K562 (cell line): ENCODE results near the gene CDH6. TPM values are rescaled to one million over a fixed set of nuclear protein-coding genes. Genes with fewer than 3 reads are reported as not detected.

Experiments
- ATAC-seq: fragments of 200-7000 bp; cut with Tn5 transposase; 3 replicates; pipeline ENCODE4 v1.9.1; 2020; ENCODE audit warnings: moderate library complexity
- BruUV-seq: library from RNA; stranded (reverse); fragments of 400-500 nt; replicated peaks from 2 replicates; lab custom pipeline; 2021; lab: Mats Ljungman, UMichigan
- CTCF ChIA-PET: fragments of 300-600 bp; formaldehyde crosslinking; extraction: SDS; loops from one replicate; lab custom pipeline; 2021; ENCODE audit warnings: low intra/inter-chr PET ratio; lab: Yijun Ruan, JAX
- POLR2A ChIA-PET: fragments of 300-600, 350-650 bp; sonication (Branson Sonifier 250); formaldehyde crosslinking; extraction: SDS; loops from one replicate; lab custom pipeline; 2021; ENCODE audit warnings: antibody characterized with exemption, inconsistent platforms; lab: Yijun Ruan, JAX
- DNase-seq, 4 experiments: peaks; one replicate each; pipeline versions ENCODE4 v3.0.0 to v3.0.0-alpha.2; 2011 to 2018; ENCODE audit warnings: low spot score in 3 of 4, mixed read lengths in 3 of 4; ENCODE audit errors: extremely low read depth in 1 of 4
- FAIRE-seq: peaks from 2 replicates; lab custom pipeline; 2011; peaks lifted over from hg19 to GRCh38; lab: Jason Lieb, UNC
- H2AFZ ChIP-seq: 2 replicates; pipeline ENCODE4 v1.6.0; 2011; ENCODE audit warnings: low read depth, low read length, control low read depth, inconsistent platforms
- H3K27ac ChIP-seq: fragments of 200-600 bp; 3 replicates; pipeline ENCODE4 v1.8.0; 2011; ENCODE audit warnings: low read depth, mild to moderate bottlenecking, control low read depth, inconsistent platforms, low read length, moderate library complexity, mixed read lengths; ENCODE audit errors: extremely low read depth
- H3K27me3 ChIP-seq, 2 experiments: fragments of 300-600 bp in 1 of 2; 2 replicates in 1 of 2; 3 replicates in 1 of 2; pipeline versions ENCODE4 v1.6.0 to v1.8.0; 2011; ENCODE audit warnings: inconsistent platforms in 2 of 2, low read length in 2 of 2, mild to moderate bottlenecking in 1 of 2, mixed read lengths in 1 of 2, moderate library complexity in 1 of 2; ENCODE audit not compliant: control insufficient read depth in 2 of 2, insufficient read depth in 2 of 2
- H3K36me3 ChIP-seq: fragments of 300-600 bp; 3 replicates; pipeline ENCODE4 v1.8.0; 2011; ENCODE audit warnings: mild to moderate bottlenecking, low read length, inconsistent platforms; ENCODE audit not compliant: control insufficient read depth, insufficient read depth
- H3K4me1 ChIP-seq, 2 experiments: fragments of 200-600 bp in 1 of 2; replicated peaks in 1 of 2; 2 replicates in 1 of 2; 3 replicates in 1 of 2; pipeline versions ENCODE4 v1.5.1 to v1.8.0; 2011; ENCODE audit warnings: inconsistent platforms in 2 of 2, low read length in 2 of 2, mild to moderate bottlenecking in 1 of 2, mixed read lengths in 1 of 2, moderate library complexity in 1 of 2; ENCODE audit not compliant: control insufficient read depth in 2 of 2, insufficient read depth in 2 of 2
- H3K4me2 ChIP-seq: 2 replicates; pipeline ENCODE4 v1.6.1; 2011; ENCODE audit warnings: low read length, control low read depth, inconsistent platforms, mixed read lengths; ENCODE audit not compliant: insufficient read depth
- H3K4me3 ChIP-seq: fragments of 200-600 bp; sonication (generic), shearing (Covaris generic); 2 replicates; pipeline ENCODE4 v1.5.1; 2016; ENCODE audit warnings: control low read depth, inconsistent platforms
- H3K79me2 ChIP-seq: fragments of 200-600 bp; 3 replicates; pipeline ENCODE4 v1.8.0; 2011; ENCODE audit warnings: low read length, inconsistent platforms; ENCODE audit not compliant: control insufficient read depth, insufficient read depth
- H3K9ac ChIP-seq, 2 experiments: 2 replicates each; pipeline versions ENCODE4 v1.6.0 to v1.6.1; 2011; ENCODE audit warnings: low read depth in 2 of 2, low read length in 2 of 2, control low read depth in 1 of 2, inconsistent platforms in 1 of 2, mild to moderate bottlenecking in 1 of 2, mixed read lengths in 1 of 2; ENCODE audit not compliant: insufficient read depth in 1 of 2
- H3K9me1 ChIP-seq: one replicate; pipeline ENCODE4 v1.6.0; 2011; ENCODE audit warnings: inconsistent platforms, mild to moderate bottlenecking, low read length, moderate library complexity; ENCODE audit not compliant: control insufficient read depth, insufficient read depth
- H3K9me3 ChIP-seq: replicated peaks from 2 replicates; pipeline ENCODE4 v1.5.1; 2011; ENCODE audit warnings: low read depth, low read length, inconsistent platforms; ENCODE audit not compliant: control insufficient read depth, insufficient read depth
- H4K20me1 ChIP-seq: replicated peaks from 2 replicates; pipeline ENCODE4 v1.6.1; 2011; ENCODE audit warnings: low read length, inconsistent platforms, mixed read lengths; ENCODE audit not compliant: control insufficient read depth, insufficient read depth
- ELF2 ChIP-seq: fragments of 250-450 bp; sonication (Bioruptor Pico); IDR thresholded peaks from 2 replicates; pipeline ENCODE4 v1.5.0; 2021; ENCODE audit warnings: mild to moderate bottlenecking
- PHF8 ChIP-seq: fragments of 200-600 bp; sonication (generic); IDR thresholded peaks from 2 replicates; pipeline ENCODE4 v1.6.1; 2012; ENCODE audit warnings: mixed run types, mild to moderate bottlenecking, inconsistent platforms, low read length, moderate library complexity, borderline replicate concordance
- RAD51 ChIP-seq: fragments of 450-650 bp; IDR thresholded peaks from 2 replicates; pipeline ENCODE4 v1.7.1; 2016; ENCODE audit warnings: low read depth, mild to moderate bottlenecking, borderline replicate concordance
- SMARCA5 ChIP-seq: fragments of 450-650 bp; IDR thresholded peaks from 2 replicates; pipeline ENCODE4 v1.6.1; 2016
- SP2 ChIP-seq: IDR thresholded peaks from 2 replicates; pipeline ENCODE4 v1.6.1; 2011; ENCODE audit warnings: mild to moderate bottlenecking, low read depth, low read length, moderate library complexity; ENCODE audit not compliant: poor library complexity, severe bottlenecking; ENCODE audit errors: extremely low read depth
- WGBS: fragments of 100-300 bp; shearing (Covaris generic); methylation state at CpG from one replicate; pipeline ENCODE4 v1.1.6; 2016; ENCODE audit warnings: low coverage, mixed read lengths; ENCODE audit not compliant: insufficient coverage; ENCODE audit errors: missing lambda C conversion rate; 5-methylcytosine and 5-hydroxymethylcytosine counted together
- in situ Hi-C: fragments of 300-500 bp; cut with MboI; formaldehyde crosslinking; loops from 4 replicates; pipeline ENCODE4 v1.15.0; 2018; ENCODE audit warnings: inconsistent platforms, mixed read lengths
- intact Hi-C: fragments of 100-400 bp; cut with micrococcal nuclease; formaldehyde crosslinking; loops from 2 replicates; pipeline ENCODE4 v1.14.2; 2022
- polyA plus RNA-seq, 8 experiments: library from polyadenylated mRNA; depleted of rRNA in 4 of 8; stranded (reverse) in 5 of 8; unstranded in 3 of 8; fragments of >200 nt; fragmentation: Nextera tagmentation in 2 of 8; fragmentation: Illumina TruSeq in 1 of 8; extraction: Ambion mirVana in 2 of 8; extraction: Trizol in 1 of 8; gene quantifications; 2 replicates each; pipeline versions ENCODE4 v1.2.1 to v1.2.3, GENCODE V29; 2011 to 2014; ENCODE audit warnings: inconsistent platforms in 1 of 8, missing spikeins in 1 of 8
- total RNA-seq, 7 experiments: library from RNA; depleted of rRNA in 6 of 7; stranded (reverse); fragments of >200 nt in 6 of 7; fragmentation: Illumina TruSeq in 2 of 7; extraction: Trizol in 2 of 7; gene quantifications; 2 replicates each; pipeline versions ENCODE4 v1.2.1 to v1.2.3, GENCODE V29; 2011 to 2021; ENCODE audit warnings: low replicate concordance in 1 of 7
- TF ChIP-seq, protein P1 (sequence below): fragments of 150-350 bp; IDR thresholded peaks from 2 replicates; pipeline ENCODE4 v1.6.1; 2014; ENCODE audit warnings: low read depth, mild to moderate bottlenecking, low read length, borderline replicate concordance
- TF ChIP-seq, protein P2 (sequence below): fragments of 450-650 bp; formaldehyde crosslinking; IDR thresholded peaks from 2 replicates; pipeline ENCODE4 v1.4.0; 2020; ENCODE audit warnings: mild to moderate bottlenecking, mixed read lengths
- TF ChIP-seq, protein P3 (sequence below): fragments of 250-450 bp; sonication (Bioruptor Pico); IDR thresholded peaks from 2 replicates; pipeline ENCODE4 v1.5.0; 2021

CDH6 gene
- total and polyA plus RNA-seq, 9 of the 15 experiments (the other 6 are each of a cell fraction or from before 2014, with no cell fraction given) = not detected

GRCh38 chr5:31319335-31319734, 125.8 kb downstream of the CDH6 start:
- ATAC-seq = no peak
- in situ Hi-C loops = no loop called here

More at GRCh38 chr5:31319335-31319734, 125.8 kb downstream of the CDH6 start:
- no peak overlapping the region for H3K4me2 ChIP-seq
- H4K20me1 ChIP-seq = no peaks in the 10 kb centered on the region
- no peaks in the 10 kb centered on the region for H3K79me2 ChIP-seq
- H3K36me3 ChIP-seq = no peaks in the 10 kb centered on the region
- no TSS peak for BruUV-seq
- H3K9me3 ChIP-seq = no peaks in the 10 kb centered on the region
- TF ChIP-seq ELF2 (no peak), SMARCA5 (no peak), SP2 (no peak), PHF8 (no peak), RAD51 (peak; percentile 19; the same call in 1 of the 2 replicates)
- TF ChIP-seq, protein P1, sequence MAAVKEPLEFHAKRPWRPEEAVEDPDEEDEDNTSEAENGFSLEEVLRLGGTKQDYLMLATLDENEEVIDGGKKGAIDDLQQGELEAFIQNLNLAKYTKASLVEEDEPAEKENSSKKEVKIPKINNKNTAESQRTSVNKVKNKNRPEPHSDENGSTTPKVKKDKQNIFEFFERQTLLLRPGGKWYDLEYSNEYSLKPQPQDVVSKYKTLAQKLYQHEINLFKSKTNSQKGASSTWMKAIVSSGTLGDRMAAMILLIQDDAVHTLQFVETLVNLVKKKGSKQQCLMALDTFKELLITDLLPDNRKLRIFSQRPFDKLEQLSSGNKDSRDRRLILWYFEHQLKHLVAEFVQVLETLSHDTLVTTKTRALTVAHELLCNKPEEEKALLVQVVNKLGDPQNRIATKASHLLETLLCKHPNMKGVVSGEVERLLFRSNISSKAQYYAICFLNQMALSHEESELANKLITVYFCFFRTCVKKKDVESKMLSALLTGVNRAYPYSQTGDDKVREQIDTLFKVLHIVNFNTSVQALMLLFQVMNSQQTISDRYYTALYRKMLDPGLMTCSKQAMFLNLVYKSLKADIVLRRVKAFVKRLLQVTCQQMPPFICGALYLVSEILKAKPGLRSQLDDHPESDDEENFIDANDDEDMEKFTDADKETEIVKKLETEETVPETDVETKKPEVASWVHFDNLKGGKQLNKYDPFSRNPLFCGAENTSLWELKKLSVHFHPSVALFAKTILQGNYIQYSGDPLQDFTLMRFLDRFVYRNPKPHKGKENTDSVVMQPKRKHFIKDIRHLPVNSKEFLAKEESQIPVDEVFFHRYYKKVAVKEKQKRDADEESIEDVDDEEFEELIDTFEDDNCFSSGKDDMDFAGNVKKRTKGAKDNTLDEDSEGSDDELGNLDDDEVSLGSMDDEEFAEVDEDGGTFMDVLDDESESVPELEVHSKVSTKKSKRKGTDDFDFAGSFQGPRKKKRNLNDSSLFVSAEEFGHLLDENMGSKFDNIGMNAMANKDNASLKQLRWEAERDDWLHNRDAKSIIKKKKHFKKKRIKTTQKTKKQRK = no peak
- TF ChIP-seq, protein P2, sequence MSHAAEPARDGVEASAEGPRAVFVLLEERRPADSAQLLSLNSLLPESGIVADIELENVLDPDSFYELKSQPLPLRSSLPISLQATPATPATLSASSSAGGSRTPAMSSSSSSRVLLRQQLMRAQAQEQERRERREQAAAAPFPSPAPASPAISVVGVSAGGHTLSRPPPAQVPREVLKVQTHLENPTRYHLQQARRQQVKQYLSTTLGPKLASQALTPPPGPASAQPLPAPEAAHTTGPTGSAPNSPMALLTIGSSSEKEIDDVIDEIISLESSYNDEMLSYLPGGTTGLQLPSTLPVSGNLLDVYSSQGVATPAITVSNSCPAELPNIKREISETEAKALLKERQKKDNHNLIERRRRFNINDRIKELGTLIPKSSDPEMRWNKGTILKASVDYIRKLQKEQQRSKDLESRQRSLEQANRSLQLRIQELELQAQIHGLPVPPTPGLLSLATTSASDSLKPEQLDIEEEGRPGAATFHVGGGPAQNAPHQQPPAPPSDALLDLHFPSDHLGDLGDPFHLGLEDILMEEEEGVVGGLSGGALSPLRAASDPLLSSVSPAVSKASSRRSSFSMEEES = peak; percentile 32; the same call in 1 of the 2 replicates
- TF ChIP-seq, protein P3, sequence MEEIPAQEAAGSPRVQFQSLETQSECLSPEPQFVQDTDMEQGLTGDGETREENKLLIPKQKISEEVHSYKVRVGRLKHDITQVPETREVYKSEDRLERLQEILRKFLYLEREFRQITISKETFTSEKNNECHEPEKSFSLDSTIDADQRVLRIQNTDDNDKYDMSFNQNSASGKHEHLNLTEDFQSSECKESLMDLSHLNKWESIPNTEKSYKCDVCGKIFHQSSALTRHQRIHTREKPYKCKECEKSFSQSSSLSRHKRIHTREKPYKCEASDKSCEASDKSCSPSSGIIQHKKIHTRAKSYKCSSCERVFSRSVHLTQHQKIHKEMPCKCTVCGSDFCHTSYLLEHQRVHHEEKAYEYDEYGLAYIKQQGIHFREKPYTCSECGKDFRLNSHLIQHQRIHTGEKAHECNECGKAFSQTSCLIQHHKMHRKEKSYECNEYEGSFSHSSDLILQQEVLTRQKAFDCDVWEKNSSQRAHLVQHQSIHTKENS (CRISPR knock-in tag) = no peak
- no peaks in the 10 kb centered on the region for H3K4me1 ChIP-seq
- intact Hi-C loops = no loop called here
- H2AFZ ChIP-seq = 0 out of 2 replicates have a peak overlapping the region, but pooled peaks have one; percentile 30
- no peak overlapping the region for H3K9ac ChIP-seq
- POLR2A ChIA-PET = no interaction called here
- H3K4me3 ChIP-seq = no peak overlapping the region
- H3K27ac ChIP-seq = no peak overlapping the region
- CTCF ChIA-PET = no interaction called here
- 0% methylated on average over 4 of the region's 4 CpGs for WGBS
- no peaks in the 10 kb centered on the region for H3K9me1 ChIP-seq
- FAIRE-seq (no peak), DNase-seq (no peak)
- H3K27me3 ChIP-seq = peaks cover 12 to 14% of the 10 kb centered on the region in 2 experiments; a peak in 4 of 5 replicates
